T-cell (primary cell): Measurements from ENCODE around the gene MAP2K6. TPM values are rescaled to one million over a fixed set of nuclear protein-coding genes. Genes with fewer than 3 reads are reported as not detected.

Source experiments
- ATAC-seq, 4 experiments: fragments of 200-7000 bp in 3 of 4; fragments of 150-1000 bp in 1 of 4; cut with Tn5 transposase; replicated peaks in 1 of 4; 1 replicate in 3 of 4; 2 replicates in 1 of 4; pipeline ENCODE4 v1.10.0; 2021; ENCODE audit warnings: moderate library complexity in 3 of 4, mild to moderate bottlenecking in 2 of 4, moderate number of reproducible peaks in 1 of 4
- CTCF ChIA-PET, 2 donors: fragments of 300-600 bp; sonication (Branson Sonifier 250); formaldehyde crosslinking; loops; one replicate each; lab custom pipeline; 2022; ENCODE audit warnings: antibody characterized with exemption in 2 of 2; lab: Charles Lee
- POLR2A ChIA-PET, 2 donors: fragments of 300-600 bp; sonication (Branson Sonifier 250); formaldehyde crosslinking; loops; one replicate each; lab custom pipeline; 2022; ENCODE audit warnings: antibody characterized with exemption in 2 of 2; lab: Charles Lee
- DNase-seq, 35 experiments: peaks; one replicate each; pipeline versions ENCODE4 v3.0.0 to v3.0.0-alpha.2; 2013 to 2023
- H3K27ac ChIP-seq: one replicate; pipeline ENCODE4 v1.5.1; 2013; ENCODE audit warnings: low read length
- H3K27me3 ChIP-seq, 2 experiments: replicated peaks in 1 of 2; 1 replicate in 1 of 2; 2 replicates in 1 of 2; pipeline versions ENCODE4 v1.6.1 to v1.7.0; 2013; ENCODE audit warnings: low read length in 1 of 2, mixed read lengths in 1 of 2; ENCODE audit not compliant: control insufficient read depth in 2 of 2, insufficient read depth in 2 of 2; ENCODE audit errors: extremely low read depth in 1 of 2
- H3K36me3 ChIP-seq, 2 donors: 1 replicate in 1 of 2; 2 replicates in 1 of 2; pipeline versions ENCODE4 v1.6.1 to v1.7.0; 2013; ENCODE audit warnings: low read length in 1 of 2; ENCODE audit not compliant: control insufficient read depth in 2 of 2, insufficient read depth in 1 of 2; ENCODE audit errors: extremely low read depth in 1 of 2
- H3K4me1 ChIP-seq, 2 experiments: 1 replicate in 1 of 2; 2 replicates in 1 of 2; pipeline versions ENCODE4 v1.6.1 to v1.7.0; 2013; ENCODE audit warnings: low read length in 2 of 2, mixed read lengths in 1 of 2; ENCODE audit not compliant: insufficient read depth in 2 of 2, control insufficient read depth in 1 of 2; ENCODE audit errors: extremely low read depth in 1 of 2
- H3K4me3 ChIP-seq, 2 donors: 1 replicate in 1 of 2; 2 replicates in 1 of 2; pipeline versions ENCODE4 v1.5.1 to v1.7.0; 2013; ENCODE audit warnings: mild to moderate bottlenecking in 2 of 2, low read length in 1 of 2, moderate library complexity in 1 of 2; ENCODE audit not compliant: control insufficient read depth in 1 of 2; ENCODE audit errors: extremely low read depth in 1 of 2
- H3K9me3 ChIP-seq: 2 replicates; pipeline ENCODE4 v1.7.0; 2013
- H3K27ac Mint-ChIP-seq, 2 donors: one replicate each; pipeline ENCODE4 v1.8.0; 2020 to 2021; ENCODE audit warnings: mild to moderate bottlenecking in 2 of 2, mixed read lengths in 2 of 2
- H3K27me3 Mint-ChIP-seq, 2 donors: one replicate each; pipeline ENCODE4 v1.8.0; 2021 to 2022; ENCODE audit warnings: mixed read lengths in 2 of 2
- H3K36me3 Mint-ChIP-seq: one replicate; pipeline ENCODE4 v1.8.0; 2021; ENCODE audit warnings: mixed read lengths
- H3K4me1 Mint-ChIP-seq, 3 donors: one replicate each; pipeline ENCODE4 v1.8.0; 2020 to 2022; ENCODE audit warnings: mixed read lengths in 3 of 3, mild to moderate bottlenecking in 1 of 3
- H3K4me3 Mint-ChIP-seq, 3 donors: one replicate each; pipeline ENCODE4 v1.8.0; 2020 to 2022; ENCODE audit warnings: mild to moderate bottlenecking in 3 of 3, mixed read lengths in 3 of 3, moderate library complexity in 3 of 3
- H3K9me3 Mint-ChIP-seq, 3 donors: one replicate each; pipeline ENCODE4 v1.8.0; 2020 to 2022; ENCODE audit warnings: mixed read lengths in 3 of 3
- whole genome bisulfite sequencing: methylation state at CpG from one replicate; pipeline ENCODE4 v1.1.5; 2013; ENCODE audit warnings: missing lambda C conversion rate; ENCODE audit not compliant: insufficient coverage; 5-methylcytosine and 5-hydroxymethylcytosine counted together
- total RNA-seq, 35 experiments: library from RNA in 6 of 35; stranded (reverse) in 6 of 35; fragments of 120-200 nt in 1 of 35; gene quantifications; one replicate each; pipeline versions ENCODE4 v1.2.1 to v1.2.4 and lab custom pipeline; 2013 to 2026

MAP2K6 gene
- total RNA-seq, 5 donors from 2014 or later (not counting 1 experiment from before 2014, with no cell fraction given): 10.4 to 25.1 (median 11.5) TPM

GRCh38 chr17:69441179-69441578 is 26.7 kb downstream of the MAP2K6 start:
- H3K4me3 Mint-ChIP-seq: no peak overlapping the region
- ATAC-seq (no peak), DNase-seq (no peak)
- no peaks in the 10 kb centered on the region for H3K27me3 Mint-ChIP-seq
- Histone ChIP-seq H3K4me1 (peaks cover 5 to 8% of the 10 kb centered on the region in 2 experiments), H3K27ac (no peak overlapping the region), H3K27me3 (no peaks in the 10 kb centered on the region), H3K9me3 (no peaks in the 10 kb centered on the region), H3K4me3 (no peak overlapping the region), H3K36me3 (peaks cover 0 to 2% of the 10 kb centered on the region in 2 donors)
- H3K9me3 Mint-ChIP-seq: peaks cover 7 to 15% (median 10%) of the 10 kb centered on the region in 3 donors
- H3K4me1 Mint-ChIP-seq: peaks cover 28 to 39% (median 34%) of the 10 kb centered on the region in 3 donors
- CTCF ChIA-PET: no interaction called here
- H3K27ac Mint-ChIP-seq: no peak overlapping the region
- H3K36me3 Mint-ChIP-seq: peaks cover 28% of the 10 kb centered on the region
- WGBS: no CpG with 5 or more reads among the region's 2 CpGs
- POLR2A ChIA-PET: no interaction called here

GRCh38 chr17:69443138-69443537 is 28.6 kb downstream of the MAP2K6 start:
- Mint-ChIP-seq H3K4me3 (no peak overlapping the region), H3K9me3 (peaks cover 7 to 15% (median 10%) of the 10 kb centered on the region in 3 donors), H3K27me3 (no peaks in the 10 kb centered on the region), H3K4me1 (peaks cover 15 to 34% (median 33%) of the 10 kb centered on the region in 3 donors), H3K27ac (no peak overlapping the region), H3K36me3 (peaks cover 29% of the 10 kb centered on the region)
- no CpG with 5 or more reads among the region's 4 CpGs for WGBS
- peaks cover 5 to 8% of the 10 kb centered on the region in 2 experiments for H3K4me1 ChIP-seq
- no peaks in the 10 kb centered on the region for H3K9me3 ChIP-seq
- ATAC-seq (no peak), DNase-seq (no peak)
- ChIA-PET CTCF (no interaction called here), POLR2A (no interaction called here)
- no peaks in the 10 kb centered on the region for H3K27me3 ChIP-seq
- H3K27ac ChIP-seq: no peak overlapping the region
- no peak overlapping the region for H3K4me3 ChIP-seq
- H3K36me3 ChIP-seq: peaks cover 0 to 2% of the 10 kb centered on the region in 2 donors

DNA sequence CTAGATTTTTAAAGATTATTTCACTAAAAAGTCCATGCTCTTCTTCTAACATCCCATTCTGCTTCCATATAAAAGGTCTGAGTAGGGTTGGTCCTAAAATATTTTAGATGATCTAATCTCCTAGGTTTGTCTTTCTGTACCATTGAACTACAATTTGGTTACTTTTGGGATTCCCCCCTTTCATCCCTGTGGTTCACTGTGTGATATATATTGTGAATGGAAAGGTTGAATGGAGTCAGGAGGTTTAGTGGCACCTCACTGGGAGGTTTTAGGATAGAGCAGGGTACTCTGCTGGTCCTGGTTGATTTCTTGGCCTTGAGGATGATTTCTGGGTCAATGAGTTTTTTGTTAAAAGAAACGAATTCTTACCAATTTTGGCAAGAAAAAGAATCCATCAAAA is 29.5 kb downstream of the MAP2K6 start:
- ATAC-seq (no peak), DNase-seq (no peak)
- Mint-ChIP-seq H3K27me3 (no peaks in the 10 kb centered on the region), H3K9me3 (peaks cover 7 to 14% (median 7%) of the 10 kb centered on the region in 3 donors), H3K4me1 (peaks cover 17 to 34% (median 31%) of the 10 kb centered on the region in 3 donors), H3K27ac (peak overlapping the region in 1 of 2 donors; percentile 19), H3K36me3 (peaks cover 33% of the 10 kb centered on the region), H3K4me3 (no peak overlapping the region)
- H3K4me1 ChIP-seq: peaks cover 5 to 8% of the 10 kb centered on the region in 2 experiments
- H3K27me3 ChIP-seq: no peaks in the 10 kb centered on the region
- H3K36me3 ChIP-seq: peaks cover 2 to 5% of the 10 kb centered on the region in 2 donors
- H3K9me3 ChIP-seq: no peaks in the 10 kb centered on the region
- CTCF ChIA-PET: no interaction called here
- POLR2A ChIA-PET: no interaction called here
- H3K27ac ChIP-seq: no peak overlapping the region
- no CpG with 5 or more reads among the region's 1 CpG for WGBS
- H3K4me3 ChIP-seq: no peak overlapping the region

DNA sequence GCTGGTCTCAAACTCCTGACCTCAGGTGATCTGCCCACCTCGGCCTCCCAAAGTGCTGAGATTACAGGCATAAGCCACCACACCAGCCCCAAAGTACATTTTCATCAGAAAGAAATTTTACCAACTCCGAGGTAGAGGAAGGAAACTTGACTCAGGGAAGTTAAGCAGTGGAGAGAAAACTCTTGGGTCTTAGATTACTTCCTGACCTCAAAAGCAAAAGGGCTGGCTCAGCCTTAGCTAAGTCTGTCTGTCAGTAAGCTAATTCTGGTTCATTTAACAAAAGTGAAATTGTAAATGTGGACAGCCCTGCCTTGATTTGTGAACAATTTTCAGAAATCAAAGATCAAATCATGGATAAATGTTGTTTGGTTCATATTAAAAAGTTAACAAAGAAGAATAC is 30.6 kb downstream of the MAP2K6 start:
- Histone ChIP-seq H3K27me3 (no peaks in the 10 kb centered on the region), H3K36me3 (peaks cover 0 to 5% of the 10 kb centered on the region in 2 donors), H3K4me3 (no peak overlapping the region), H3K27ac (no peak overlapping the region), H3K4me1 (peaks cover 5 to 8% of the 10 kb centered on the region in 2 experiments), H3K9me3 (no peaks in the 10 kb centered on the region)
- ATAC-seq (peak in 2 of 4 experiments; percentile 37 to 49), DNase-seq (no peak)
- ChIA-PET POLR2A (no interaction called here), CTCF (interaction anchor here in 1 of 2 donors (0.6 kb wide), 1 partner anchor 25 kb away, joined by 3 read pairs; no protein-coding TSS in a partner anchor)
- H3K4me1 Mint-ChIP-seq: peaks cover 11 to 29% (median 26%) of the 10 kb centered on the region in 3 donors
- H3K27me3 Mint-ChIP-seq: no peaks in the 10 kb centered on the region
- peaks cover 0 to 7% (median 7%) of the 10 kb centered on the region in 3 donors for H3K9me3 Mint-ChIP-seq
- peaks cover 28% of the 10 kb centered on the region for H3K36me3 Mint-ChIP-seq
- peak overlapping the region in 1 of 2 donors; percentile 79 for H3K27ac Mint-ChIP-seq
- WGBS: no CpG with 5 or more reads among the region's 2 CpGs
- H3K4me3 Mint-ChIP-seq: no peak overlapping the region

DNA sequence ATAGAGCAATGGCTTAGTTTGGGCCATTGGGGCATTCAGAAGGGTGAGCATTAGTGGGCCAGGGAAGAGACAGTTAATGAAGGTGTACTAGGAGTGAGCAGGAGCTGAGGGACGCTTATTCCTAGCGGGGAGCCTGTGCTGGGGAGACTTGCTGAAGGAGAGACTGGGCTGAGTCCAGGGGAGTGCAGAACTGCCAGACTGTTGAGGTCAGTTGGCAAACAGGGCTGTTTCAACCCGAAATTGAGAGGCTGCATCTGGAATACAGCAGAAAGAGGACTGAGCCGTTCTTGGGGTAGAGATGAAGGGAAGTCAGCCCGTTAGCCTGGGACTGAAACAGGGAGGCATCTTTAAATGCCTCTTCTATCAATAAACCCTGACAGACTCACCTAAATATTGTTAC is 33.2 kb downstream of the MAP2K6 start:
- ATAC-seq (no peak), DNase-seq (no peak)
- Histone ChIP-seq H3K4me3 (no peak overlapping the region), H3K9me3 (no peaks in the 10 kb centered on the region), H3K27me3 (no peaks in the 10 kb centered on the region), H3K36me3 (peaks cover 0 to 5% of the 10 kb centered on the region in 2 donors), H3K27ac (no peak overlapping the region), H3K4me1 (peaks cover 5 to 8% of the 10 kb centered on the region in 2 experiments)
- 100% methylated on average over 2 of the region's 5 CpGs for WGBS
- ChIA-PET CTCF (no interaction called here), POLR2A (no interaction called here)
- Mint-ChIP-seq H3K9me3 (no peaks in the 10 kb centered on the region), H3K36me3 (peaks cover 33% of the 10 kb centered on the region), H3K4me1 (peaks cover 35 to 45% (median 43%) of the 10 kb centered on the region in 3 donors), H3K27ac (peak overlapping the region in 1 of 2 donors; percentile 17), H3K4me3 (no peak overlapping the region), H3K27me3 (no peaks in the 10 kb centered on the region)

DNA sequence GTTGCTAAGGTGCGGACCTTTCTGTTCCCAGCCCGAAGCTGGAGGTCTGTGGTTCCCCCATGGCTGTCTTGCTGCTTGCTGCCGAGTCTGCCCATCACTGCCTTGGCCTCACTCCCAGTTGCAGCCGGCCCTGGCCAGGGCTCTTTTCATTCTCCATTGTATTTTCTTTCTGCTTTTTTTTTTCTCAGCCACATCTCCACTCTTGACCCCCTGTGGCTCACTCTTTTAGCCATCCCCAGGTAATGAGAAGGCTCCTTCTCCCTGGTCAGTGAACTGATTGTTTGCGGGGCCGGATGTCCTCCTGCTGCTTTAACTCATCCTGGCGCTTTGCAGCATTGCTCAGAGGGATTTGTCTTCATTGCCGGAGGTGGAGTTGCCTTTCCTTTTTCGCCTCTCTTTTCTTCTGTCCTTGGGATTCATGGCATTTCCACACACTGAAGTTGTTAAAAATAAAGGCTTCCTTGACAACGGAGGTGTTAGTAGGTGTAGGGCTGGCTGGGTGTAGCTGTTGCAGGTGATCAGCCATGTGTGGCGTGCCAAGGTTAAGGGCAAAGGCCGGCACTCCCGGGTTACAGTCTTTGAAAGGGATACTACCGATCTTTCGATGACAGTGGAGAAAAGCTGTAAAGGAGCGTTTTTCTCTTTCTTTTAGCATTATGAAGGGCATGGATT is 34.1 kb downstream of the MAP2K6 start:
- H3K4me1 Mint-ChIP-seq: peaks cover 44 to 50% (median 49%) of the 10 kb centered on the region in 3 donors
- ATAC-seq: no peak
- H3K9me3 Mint-ChIP-seq: no peaks in the 10 kb centered on the region
- no peak for DNase-seq
- H3K4me3 ChIP-seq: no peak overlapping the region
- no peaks in the 10 kb centered on the region for H3K9me3 ChIP-seq
- H3K27ac ChIP-seq: no peak overlapping the region
- H3K36me3 ChIP-seq: peaks cover 0 to 5% of the 10 kb centered on the region in 2 donors
- H3K27me3 ChIP-seq: no peaks in the 10 kb centered on the region
- H3K36me3 Mint-ChIP-seq: peaks cover 36% of the 10 kb centered on the region
- no peak overlapping the region for H3K27ac Mint-ChIP-seq
- peaks cover 5 to 8% of the 10 kb centered on the region in 2 experiments for H3K4me1 ChIP-seq
- WGBS: 93% methylated on average over 8 of the region's 16 CpGs
- ChIA-PET CTCF (no interaction called here), POLR2A (no interaction called here)
- H3K27me3 Mint-ChIP-seq: no peaks in the 10 kb centered on the region
- no peak overlapping the region for H3K4me3 Mint-ChIP-seq
